Smooth muscle cell of the brain vasculature (primary cell): ENCODE data around the gene LAX1.

ENCODE experiments used
- DNase-seq: peaks from one replicate; pipeline ENCODE4 v3.0.0-alpha.2; 2012; ENCODE audit warnings: low read depth, low spot score

The LAX1 gene

GRCh38 chr1:203813581-203814341 lies 48.8 kb downstream of the LAX1 start:
- DNase-seq = no peak

- no peak for DNase-seq
These were observed 53.4 kb downstream of the LAX1 start for GRCh38 chr1:203818399-203818798.

- DNase-seq = no peak
These were observed 58.3 kb downstream of the LAX1 start for GRCh38 chr1:203823306-203823705.
